Renal cortical epithelial cell (primary cell): ENCODE results near the gene EIF2S1. TPM values are rescaled to one million over a fixed set of nuclear protein-coding genes. Genes with fewer than 3 reads are reported as not detected.

ENCODE experiments used
- total RNA-seq: library from RNA; depleted of rRNA; stranded (reverse); fragments of >200 nt; gene quantifications from 2 replicates; pipeline ENCODE4 v1.2.3, GENCODE V29; 2014

The EIF2S1 gene
- total RNA-seq, 1 donor from 2014 or later, result 177 TPM

Other genes with a start within 250 kb of the EIF2S1 start
- 0.05 TPM in 1 of 2 replicates, not detected in the other for gene GARIN2, start 170.9 kb upstream of the EIF2S1 start, total RNA-seq
- 56.4 and 79.4 TPM in 2 replicates for gene PALS1, start 118.9 kb upstream of the EIF2S1 start, total RNA-seq
- 159 and 202 TPM in 2 replicates for gene ATP6V1D, start 524 bp upstream of the EIF2S1 start, total RNA-seq
- gene PLEK2, start 51.8 kb downstream of the EIF2S1 start, total RNA-seq, result 12.9 and 126 TPM in 2 replicates
- 0.69 and 3.9 TPM in 2 replicates for gene TMEM229B, start 128.4 kb downstream of the EIF2S1 start, total RNA-seq
- gene PLEKHH1, start 173.0 kb downstream of the EIF2S1 start, total RNA-seq, result 1.7 and 7.3 TPM in 2 replicates
- 10.9 and 14.0 TPM in 2 replicates for gene PIGH, start 239.9 kb downstream of the EIF2S1 start, total RNA-seq